H1 (cell line): ENCODE data around the gene CWC27. TPM values are rescaled to one million over a fixed set of nuclear protein-coding genes. Genes with fewer than 3 reads are reported as not detected.

Experiments used
- CTCF ChIA-PET: fragments of 300-600 bp; sonication (Branson Sonifier 250); formaldehyde crosslinking; loops from one replicate; lab custom pipeline; 2021; ENCODE audit not compliant: partially characterized antibody; lab: Charles Lee
- POLR2A ChIA-PET: fragments of 300-600 bp; sonication (Branson Sonifier 250); formaldehyde crosslinking; loops from one replicate; lab custom pipeline; 2021; ENCODE audit warnings: inconsistent platforms; ENCODE audit not compliant: partially characterized antibody; lab: Charles Lee
- DNase-seq, 2 experiments: peaks; one replicate each; pipeline versions ENCODE4 v3.0.0 to v3.0.0-alpha.2; 2010 to 2022; ENCODE audit warnings: low spot score in 2 of 2, low read depth in 1 of 2, mixed read lengths in 1 of 2
- FAIRE-seq: peaks from 2 replicates; lab custom pipeline; 2011; peaks lifted over from hg19 to GRCh38; lab: Jason Lieb, UNC
- H2AFZ ChIP-seq: 2 replicates; pipeline ENCODE4 v1.8.1; 2012; ENCODE audit warnings: low read length, inconsistent platforms
- H2AK5ac ChIP-seq: 2 replicates; pipeline ENCODE4 v1.6.1; 2013; ENCODE audit warnings: low read depth, low read length
- H2BK120ac ChIP-seq: replicated peaks from 2 replicates; pipeline ENCODE3; 2013; ENCODE audit warnings: low read depth, low read length, inconsistent platforms
- H2BK12ac ChIP-seq: 2 replicates; pipeline ENCODE4 v1.6.1; 2013; ENCODE audit warnings: low read depth, low read length
- H2BK15ac ChIP-seq: 2 replicates; pipeline ENCODE4 v1.6.1; 2013; ENCODE audit warnings: low read length
- H2BK20ac ChIP-seq: 2 replicates; pipeline ENCODE4 v1.6.1; 2013; ENCODE audit warnings: low read length
- H2BK5ac ChIP-seq: 2 replicates; pipeline ENCODE4 v1.6.1; 2013; ENCODE audit warnings: low read depth, low read length
- H3K14ac ChIP-seq: 2 replicates; pipeline ENCODE4 v1.6.1; 2013; ENCODE audit warnings: inconsistent platforms; ENCODE audit not compliant: insufficient read length
- H3K18ac ChIP-seq: 2 replicates; pipeline ENCODE4 v1.6.1; 2013; ENCODE audit warnings: low read length; ENCODE audit errors: extremely low read depth
- H3K23ac ChIP-seq: 2 replicates; pipeline ENCODE4 v1.6.1; 2013; ENCODE audit warnings: inconsistent platforms; ENCODE audit not compliant: insufficient read length
- H3K23me2 ChIP-seq: 2 replicates; pipeline ENCODE4 v1.6.1; 2013; ENCODE audit warnings: low read depth, low read length
- H3K27ac ChIP-seq: 2 replicates; pipeline ENCODE4 v1.6.1; 2011; ENCODE audit warnings: low read depth, low read length, inconsistent platforms
- H3K27me3 ChIP-seq, 4 experiments: replicated peaks in 1 of 4; 1 replicate in 1 of 4; 2 replicates in 3 of 4; pipeline versions ENCODE4 v1.6.1 to v1.8.1; 2011 to 2013; ENCODE audit warnings: low read length in 3 of 4, mild to moderate bottlenecking in 3 of 4, inconsistent platforms in 2 of 4, mixed read lengths in 2 of 4, moderate library complexity in 1 of 4; ENCODE audit not compliant: control insufficient read depth in 3 of 4, insufficient read depth in 3 of 4; ENCODE audit errors: extremely low read depth in 1 of 4
- H3K36me3 ChIP-seq, 4 experiments: 2 replicates each; pipeline versions ENCODE4 v1.6.1 to v1.8.1; 2011 to 2013; ENCODE audit warnings: mild to moderate bottlenecking in 4 of 4, low read length in 3 of 4, moderate library complexity in 2 of 4, control low read depth in 1 of 4, inconsistent platforms in 1 of 4; ENCODE audit not compliant: insufficient read depth in 4 of 4, control insufficient read depth in 2 of 4
- H3K4ac ChIP-seq: replicated peaks from 2 replicates; pipeline ENCODE3; 2013; ENCODE audit warnings: low read length, low read depth, mixed read lengths, inconsistent platforms; ENCODE audit not compliant: insufficient read length
- H3K4me1 ChIP-seq, 4 experiments: replicated peaks in 1 of 4; 1 replicate in 1 of 4; 2 replicates in 3 of 4; pipeline versions ENCODE4 v1.6.1 to v1.8.1; 2011 to 2013; ENCODE audit warnings: low read length in 3 of 4, inconsistent platforms in 2 of 4, mixed read lengths in 1 of 4; ENCODE audit not compliant: insufficient read depth in 4 of 4, control insufficient read depth in 3 of 4
- H3K4me2 ChIP-seq, 2 experiments: 2 replicates each; pipeline versions ENCODE4 v1.6.1 to v1.8.1; 2011 to 2013; ENCODE audit warnings: low read depth in 2 of 2, low read length in 2 of 2, control low read depth in 1 of 2, inconsistent platforms in 1 of 2, mild to moderate bottlenecking in 1 of 2; ENCODE audit not compliant: insufficient read depth in 1 of 2
- H3K4me3 ChIP-seq, 4 experiments: fragments of 200-600, 300-600 bp in 1 of 4; sonication (generic), shearing (Covaris generic), sonication (Bioruptor Twin) in 1 of 4; 2 replicates each; pipeline versions ENCODE4 v1.5.1 to v1.8.1; 2011 to 2016; ENCODE audit warnings: low read length in 4 of 4, low read depth in 3 of 4, control low read depth in 2 of 4, inconsistent platforms in 2 of 4, mild to moderate bottlenecking in 2 of 4, mixed read lengths in 1 of 4, moderate library complexity in 1 of 4; ENCODE audit not compliant: insufficient read depth in 2 of 4; ENCODE audit errors: extremely low read depth in 1 of 4
- H3K56ac ChIP-seq: replicated peaks from 2 replicates; pipeline ENCODE3; 2013; ENCODE audit warnings: low read depth, mild to moderate bottlenecking, mixed read lengths, low read length, inconsistent platforms; ENCODE audit not compliant: insufficient read length
- H3K79me1 ChIP-seq: 2 replicates; pipeline ENCODE4 v1.6.1; 2013; ENCODE audit warnings: low read depth, low read length, control low read depth
- H3K79me2 ChIP-seq, 2 experiments: 2 replicates each; pipeline versions ENCODE4 v1.6.1 to v1.8.1; 2012 to 2013; ENCODE audit warnings: low read length in 2 of 2, mild to moderate bottlenecking in 2 of 2, inconsistent platforms in 1 of 2; ENCODE audit not compliant: insufficient read depth in 2 of 2, control insufficient read depth in 1 of 2
- H3K9ac ChIP-seq, 4 experiments: replicated peaks in 1 of 4; 1 replicate in 1 of 4; 2 replicates in 3 of 4; pipeline versions ENCODE4 v1.6.1 to v1.8.1; 2011 to 2013; ENCODE audit warnings: low read depth in 3 of 4, low read length in 3 of 4, control low read depth in 2 of 4, mild to moderate bottlenecking in 2 of 4, moderate library complexity in 2 of 4, inconsistent platforms in 1 of 4; ENCODE audit errors: extremely low read depth in 1 of 4
- H3K9me3 ChIP-seq, 2 experiments: 2 replicates each; pipeline versions ENCODE4 v1.6.1 to v1.8.1; 2012 to 2013; ENCODE audit warnings: mild to moderate bottlenecking in 2 of 2, moderate library complexity in 2 of 2, control low read depth in 1 of 2, inconsistent platforms in 1 of 2, low read depth in 1 of 2, low read length in 1 of 2, mixed read lengths in 1 of 2; ENCODE audit not compliant: insufficient read depth in 2 of 2
- H4K20me1 ChIP-seq, 2 experiments: replicated peaks in 1 of 2; 2 replicates each; pipeline versions ENCODE3 to v1.8.1; 2011 to 2013; ENCODE audit warnings: inconsistent platforms in 2 of 2, low read length in 2 of 2, mild to moderate bottlenecking in 1 of 2; ENCODE audit not compliant: insufficient read depth in 2 of 2, control insufficient read depth in 1 of 2
- H4K5ac ChIP-seq: 2 replicates; pipeline ENCODE4 v1.6.1; 2013; ENCODE audit warnings: low read length, low read depth, mixed read lengths, inconsistent platforms; ENCODE audit not compliant: insufficient read length
- H4K8ac ChIP-seq: 2 replicates; pipeline ENCODE4 v1.8.0; 2013; ENCODE audit warnings: mild to moderate bottlenecking, moderate library complexity, low read length, inconsistent platforms; ENCODE audit not compliant: insufficient read depth; ENCODE audit errors: extremely low read depth
- H4K91ac ChIP-seq: replicated peaks from 2 replicates; pipeline ENCODE3; 2013; ENCODE audit warnings: low read length, mixed read lengths, inconsistent platforms; ENCODE audit not compliant: insufficient read length
- CBX5 ChIP-seq: fragments of 300-800, 300-1000 bp; sonication (generic); IDR thresholded peaks from 2 replicates; pipeline ENCODE4 v1.7.1; 2016; ENCODE audit warnings: antibody characterized with exemption, low read length, low read depth
- CREB1 ChIP-seq: IDR thresholded peaks from 2 replicates; pipeline ENCODE4 v1.6.1; 2012; ENCODE audit warnings: inconsistent platforms
- GABPA ChIP-seq: IDR thresholded peaks from 2 replicates; pipeline ENCODE4 v1.6.1; 2011; ENCODE audit warnings: mild to moderate bottlenecking, low read length, moderate library complexity, borderline replicate concordance; ENCODE audit not compliant: insufficient read depth
- JUN ChIP-seq: IDR thresholded peaks from 2 replicates; pipeline ENCODE4 v1.6.1; 2011; ENCODE audit warnings: low read depth, mild to moderate bottlenecking, improper control_type of control experiment, low read length
- JUND ChIP-seq: IDR thresholded peaks from 2 replicates; pipeline ENCODE4 v1.6.1; 2011; ENCODE audit warnings: mild to moderate bottlenecking, improper control_type of control experiment, low read length
- KDM1A ChIP-seq: fragments of 200-600, 300-600 bp; sonication (generic); IDR thresholded peaks from 2 replicates; pipeline ENCODE4 v1.7.1; 2016; ENCODE audit warnings: mild to moderate bottlenecking, low read length, borderline replicate concordance
- MAFK ChIP-seq: IDR thresholded peaks from 2 replicates; pipeline ENCODE4 v1.6.1; 2012; ENCODE audit warnings: low read depth, mild to moderate bottlenecking, improper control_type of control experiment, low read length
- SAP30 ChIP-seq: fragments of 300-600 bp; sonication (generic); IDR thresholded peaks from 2 replicates; pipeline ENCODE4 v1.7.1; 2012; ENCODE audit warnings: low read length, moderate library complexity, mild to moderate bottlenecking, inconsistent platforms; ENCODE audit not compliant: insufficient read depth, insufficient replicate concordance
- SIRT6 ChIP-seq: IDR thresholded peaks from one replicate; pipeline ENCODE4 v1.7.1; 2012; ENCODE audit warnings: low read length, inconsistent platforms
- SP2 ChIP-seq: IDR thresholded peaks from 2 replicates; pipeline ENCODE4 v1.6.1; 2012; ENCODE audit warnings: mild to moderate bottlenecking, low read length, inconsistent platforms
- TBP ChIP-seq: IDR thresholded peaks from 2 replicates; pipeline ENCODE4 v1.6.1; 2011; ENCODE audit warnings: low read depth, low read length, improper control_type of control experiment
- WGBS, 2 experiments: shearing (Covaris generic) in 1 of 2; methylation state at CpG; one replicate each; pipeline versions ENCODE4 v1.1.6 to v1.1.7; 2013 to 2015; ENCODE audit warnings: low lambda C conversion rate in 2 of 2, mixed read lengths in 2 of 2, inconsistent platforms in 1 of 2, low coverage in 1 of 2, missing lambda C conversion rate in 1 of 2; ENCODE audit not compliant: insufficient replicate concordance in 2 of 2, insufficient coverage in 1 of 2, insufficient read length in 1 of 2; ENCODE audit errors: extremely low coverage in 1 of 2, missing lambda C conversion rate in 1 of 2; 5-methylcytosine and 5-hydroxymethylcytosine counted together
- polyA plus RNA-seq, 7 experiments: library from polyadenylated mRNA; depleted of rRNA in 3 of 7; stranded (reverse) in 5 of 7; unstranded in 2 of 7; fragments of >200 nt in 5 of 7; fragments of 200-250 nt in 2 of 7; gene quantifications; 1 replicate in 5 of 7; 2 replicates in 1 of 7; 4 replicates in 1 of 7; pipeline versions ENCODE4 v1.2.1 to v1.2.3, GENCODE V29; 2011 to 2013; ENCODE audit warnings: missing spikeins in 2 of 7, mixed read lengths in 2 of 7
- total RNA-seq: library from RNA; stranded (reverse); fragmentation: NEBNext Ultra II Directional; extraction: Animal tissue kit (Norgen Biotek cat#: 25700); gene quantifications from 2 replicates; pipeline ENCODE4 v1.2.1, GENCODE V29; 2021
- TF ChIP-seq, protein P1 (sequence below), 3 experiments: IDR thresholded peaks; 1 replicate in 2 of 3; 2 replicates in 1 of 3; pipeline versions ENCODE4 v1.5.1 to v1.6.1; 2011; ENCODE audit warnings: low read length in 3 of 3, mild to moderate bottlenecking in 3 of 3, inconsistent platforms in 2 of 3, low read depth in 1 of 3, moderate library complexity in 1 of 3; ENCODE audit not compliant: insufficient read depth in 1 of 3; ENCODE audit errors: control extremely low read depth in 1 of 3

Gene CWC27
- total and polyA plus RNA-seq, 2 of the 8 experiments (the other 6 are each of a cell fraction or from before 2014, with no cell fraction given), result 24.9 to 43.4 TPM

DNA sequence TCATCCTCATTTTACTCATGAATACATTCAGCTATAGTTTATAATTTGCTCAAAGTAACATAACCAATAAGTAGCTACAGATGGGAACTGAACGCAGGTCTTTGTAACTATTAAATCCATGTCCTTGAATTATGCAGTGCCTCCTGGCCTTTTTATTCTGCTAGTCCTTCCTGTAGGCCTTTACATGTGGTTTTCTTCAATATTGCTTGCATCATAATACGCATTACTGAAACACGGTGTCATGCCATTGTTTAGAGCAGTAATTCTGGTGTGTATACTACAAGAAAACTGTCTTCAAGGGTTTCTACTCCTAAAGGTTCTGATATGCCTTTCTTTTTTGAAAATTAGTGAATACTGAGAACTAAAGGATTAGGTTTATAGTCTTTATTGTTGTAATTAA lies 20.7 kb downstream of the CWC27 start:
- no peaks in the 10 kb centered on the region for H3K79me2 ChIP-seq
- no peak overlapping the region for H2BK20ac ChIP-seq
- H4K20me1 ChIP-seq, result peaks cover 0 to 3% of the 10 kb centered on the region in 2 experiments
- CTCF ChIA-PET, result no interaction called here
- H3K4ac ChIP-seq, result no peak overlapping the region
- no peak overlapping the region for H3K23ac ChIP-seq
- H2BK12ac ChIP-seq, result no peak overlapping the region
- no peak overlapping the region for H3K4me3 ChIP-seq
- no peak overlapping the region for H2AK5ac ChIP-seq
- no peaks in the 10 kb centered on the region for H3K4me1 ChIP-seq
- no peaks in the 10 kb centered on the region for H3K23me2 ChIP-seq
- 94% methylated on average over 3 of the region's 3 CpGs; no CpG with 5 or more reads in 1 of the 2 experiments for WGBS, 2 experiments
- FAIRE-seq, result no peak
- no peak overlapping the region for H3K56ac ChIP-seq
- no peaks in the 10 kb centered on the region for H3K27me3 ChIP-seq
- H3K4me2 ChIP-seq, result no peak overlapping the region
- no peak for DNase-seq
- no peak overlapping the region for H3K18ac ChIP-seq
- POLR2A ChIA-PET, result no interaction called here
- H3K79me1 ChIP-seq, result no peaks in the 10 kb centered on the region
- TF ChIP-seq MAFK, result no peak
- TF ChIP-seq JUND, result no peak
- no peak for TF ChIP-seq CREB1
- no peak for TF ChIP-seq SAP30
- no peak for TF ChIP-seq JUN
- no peak for TF ChIP-seq KDM1A
- TF ChIP-seq SP2, result no peak
- TF ChIP-seq GABPA, result no peak
- no peak for TF ChIP-seq SIRT6
- TF ChIP-seq, protein P1, sequence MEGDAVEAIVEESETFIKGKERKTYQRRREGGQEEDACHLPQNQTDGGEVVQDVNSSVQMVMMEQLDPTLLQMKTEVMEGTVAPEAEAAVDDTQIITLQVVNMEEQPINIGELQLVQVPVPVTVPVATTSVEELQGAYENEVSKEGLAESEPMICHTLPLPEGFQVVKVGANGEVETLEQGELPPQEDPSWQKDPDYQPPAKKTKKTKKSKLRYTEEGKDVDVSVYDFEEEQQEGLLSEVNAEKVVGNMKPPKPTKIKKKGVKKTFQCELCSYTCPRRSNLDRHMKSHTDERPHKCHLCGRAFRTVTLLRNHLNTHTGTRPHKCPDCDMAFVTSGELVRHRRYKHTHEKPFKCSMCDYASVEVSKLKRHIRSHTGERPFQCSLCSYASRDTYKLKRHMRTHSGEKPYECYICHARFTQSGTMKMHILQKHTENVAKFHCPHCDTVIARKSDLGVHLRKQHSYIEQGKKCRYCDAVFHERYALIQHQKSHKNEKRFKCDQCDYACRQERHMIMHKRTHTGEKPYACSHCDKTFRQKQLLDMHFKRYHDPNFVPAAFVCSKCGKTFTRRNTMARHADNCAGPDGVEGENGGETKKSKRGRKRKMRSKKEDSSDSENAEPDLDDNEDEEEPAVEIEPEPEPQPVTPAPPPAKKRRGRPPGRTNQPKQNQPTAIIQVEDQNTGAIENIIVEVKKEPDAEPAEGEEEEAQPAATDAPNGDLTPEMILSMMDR (IDR thresholded peaks at IDR 0.05; ENCODE audit: control extremely low read depth in 1 of 3, insufficient read depth in 1 of 3, low read depth in 1 of 3, low read length in 3 of 3), result no peak
- TF ChIP-seq TBP, result no peak
- no peak for TF ChIP-seq CBX5
- no peak overlapping the region for H4K5ac ChIP-seq
- no peak overlapping the region for H4K91ac ChIP-seq
- no peak overlapping the region for H3K14ac ChIP-seq
- no peak overlapping the region for H3K27ac ChIP-seq
- peaks cover 0 to 14% (median 3%) of the 10 kb centered on the region in 4 experiments; a peak in 3 of 8 replicates for H3K36me3 ChIP-seq
- H3K9me3 ChIP-seq, result no peaks in the 10 kb centered on the region
- H4K8ac ChIP-seq, result no peak overlapping the region
- H3K9ac ChIP-seq, result no peak overlapping the region
- no peak overlapping the region for H2AFZ ChIP-seq
- H2BK120ac ChIP-seq, result no peak overlapping the region
- H2BK15ac ChIP-seq, result no peak overlapping the region
- no peak overlapping the region for H2BK5ac ChIP-seq
